ENCODE measurements around the gene GPR65. TPM values are rescaled to one million over a fixed set of nuclear protein-coding genes. Genes with fewer than 3 reads are reported as not detected.

Gene GPR65
- total RNA-seq, 1 donor from 2014 or later, result not detected

GRCh38 chr14:88060576-88060975, 55.6 kb downstream of the GPR65 start:
- H3K27ac Mint-ChIP-seq, result no peak overlapping the region
- no peaks in the 10 kb centered on the region for H3K27me3 Mint-ChIP-seq
- peaks cover 17% of the 10 kb centered on the region for H3K9me3 Mint-ChIP-seq (ENCODE audit: low read depth)
- TF ChIP-seq CTCF (IDR thresholded peaks at IDR 0.05; ENCODE audit: unreplicated experiment), result no peak
- peaks cover 8% of the 10 kb centered on the region for H3K4me1 Mint-ChIP-seq (ENCODE audit: low read depth)
- DNase-seq (ENCODE audit: low spot score, unreplicated experiment), result no peak
- no peaks in the 10 kb centered on the region for H3K36me3 Mint-ChIP-seq (ENCODE audit: insufficient read depth)
- no peak overlapping the region for H3K4me3 Mint-ChIP-seq (ENCODE audit: low read depth)

- no peak for DNase-seq (ENCODE audit: low spot score, unreplicated experiment)
- H3K27me3 Mint-ChIP-seq, result no peaks in the 10 kb centered on the region
- H3K9me3 Mint-ChIP-seq (ENCODE audit: low read depth), result peaks cover 14% of the 10 kb centered on the region
- H3K4me1 Mint-ChIP-seq (ENCODE audit: low read depth), result no peaks in the 10 kb centered on the region
- TF ChIP-seq CTCF (IDR thresholded peaks at IDR 0.05; ENCODE audit: unreplicated experiment), result no peak
- H3K36me3 Mint-ChIP-seq (ENCODE audit: insufficient read depth), result no peaks in the 10 kb centered on the region
- no peak overlapping the region for H3K4me3 Mint-ChIP-seq (ENCODE audit: low read depth)
- H3K27ac Mint-ChIP-seq, result no peak overlapping the region
These were observed 58.9 kb downstream of the GPR65 start for GRCh38 chr14:88063811-88064210.

Other genes with a start within 250 kb of the GPR65 start
- gene GALC, start 12.0 kb upstream of the GPR65 start, total RNA-seq, result 43.0 and 44.0 TPM in 2 replicates

All from progenitor cell of endocrine pancreas (in vitro differentiated cells).